HG03442 (cell line): ENCODE measurements around the gene AP3B2.

Experiments
- ATAC-seq: cut with Tn5 transposase; IDR thresholded peaks from one replicate; pipeline ENCODE4 v1.9.1; 2021; ENCODE audit warnings: mild to moderate bottlenecking, moderate library complexity; ENCODE audit not compliant: unreplicated experiment

The AP3B2 gene

GRCh38 chr15:82697735-82698407, 11.8 kb downstream of the AP3B2 start:
- no peak for ATAC-seq

- ATAC-seq, result no peak
Measured at GRCh38 chr15:82692171-82692570, 17.5 kb downstream of the AP3B2 start.

GRCh38 chr15:82689147-82689546, 20.5 kb downstream of the AP3B2 start:
- ATAC-seq, result no peak

- no peak for ATAC-seq
Measured at GRCh38 chr15:82688691-82689090, 21.0 kb downstream of the AP3B2 start.

- ATAC-seq, result no peak
Measured at GRCh38 chr15:82681371-82681770, 28.3 kb downstream of the AP3B2 start.

GRCh38 chr15:82680200-82681102, 29.2 kb downstream of the AP3B2 start:
- ATAC-seq, result peak; percentile 71

GRCh38 chr15:82679626-82680199, 30.0 kb downstream of the AP3B2 start:
- no peak for ATAC-seq

GRCh38 chr15:82677720-82678323, 31.9 kb downstream of the AP3B2 start:
- no peak for ATAC-seq

- ATAC-seq, result no peak
Measured at GRCh38 chr15:82674873-82675272, 34.8 kb downstream of the AP3B2 start.

GRCh38 chr15:82670699-82671098, 39.0 kb downstream of the AP3B2 start:
- no peak for ATAC-seq

- ATAC-seq, result no peak
Measured at GRCh38 chr15:82666606-82667005, 43.1 kb downstream of the AP3B2 start.

- ATAC-seq, result no peak
Measured at GRCh38 chr15:82664021-82664420, 45.7 kb downstream of the AP3B2 start.

- no peak for ATAC-seq
Measured at GRCh38 chr15:82663186-82663600, 46.5 kb downstream of the AP3B2 start.

GRCh38 chr15:82662641-82663040, 47.0 kb downstream of the AP3B2 start:
- no peak for ATAC-seq

- ATAC-seq, result no peak
Measured at GRCh38 chr15:82660378-82660777, 49.3 kb downstream of the AP3B2 start.

- ATAC-seq, result no peak
Measured at GRCh38 chr15:82656641-82657266, 52.9 kb downstream of the AP3B2 start.

GRCh38 chr15:82655606-82656005, 54.1 kb downstream of the AP3B2 start:
- no peak for ATAC-seq

GRCh38 chr15:82653483-82654168, 56.0 kb downstream of the AP3B2 start:
- no peak for ATAC-seq

- no peak for ATAC-seq
Measured at GRCh38 chr15:82651708-82652107, 58.0 kb downstream of the AP3B2 start.

GRCh38 chr15:82650046-82650670, 59.5 kb downstream of the AP3B2 start:
- ATAC-seq, result no peak
